HL-60 (cell line): ENCODE results near the gene LETM1.

Experiments
- CTCF ChIP-seq: IDR thresholded peaks from one replicate; pipeline ENCODE4 v1.5.1; 2011; ENCODE audit warnings: low read length, control low read depth, inconsistent platforms; ENCODE audit not compliant: insufficient read depth
- GABPA ChIP-seq: IDR thresholded peaks from 2 replicates; pipeline ENCODE4 v1.6.1; 2012; ENCODE audit warnings: low read depth
- POLR2AphosphoS5 ChIP-seq: IDR thresholded peaks from 2 replicates; pipeline ENCODE4 v1.6.1; 2012; ENCODE audit warnings: low read depth
- REST ChIP-seq: IDR thresholded peaks from 2 replicates; pipeline ENCODE4 v1.6.1; 2012; ENCODE audit warnings: low read depth; ENCODE audit not compliant: insufficient replicate concordance
- SPI1 ChIP-seq: IDR thresholded peaks from 2 replicates; pipeline ENCODE4 v1.6.1; 2012; ENCODE audit warnings: low read depth, mild to moderate bottlenecking, borderline replicate concordance

- TF ChIP-seq POLR2AphosphoS5 (no peak), CTCF (no peak), REST (no peak), GABPA (no peak), SPI1 (no peak)
These were observed 66.0 kb downstream of the LETM1 start for GRCh38 chr4:1790005-1790404.
